ENCODE measurements around the gene OR4E2. TPM values are rescaled to one million over a fixed set of nuclear protein-coding genes. Genes with fewer than 3 reads are reported as not detected.
"Not testable (repeated sequence)": the region's sequence is repeated elsewhere in the genome, so short reads cannot be mapped to it uniquely, and the experiment has no call there.

Gene OR4E2
- not detected for polyA plus RNA-seq

DNA sequence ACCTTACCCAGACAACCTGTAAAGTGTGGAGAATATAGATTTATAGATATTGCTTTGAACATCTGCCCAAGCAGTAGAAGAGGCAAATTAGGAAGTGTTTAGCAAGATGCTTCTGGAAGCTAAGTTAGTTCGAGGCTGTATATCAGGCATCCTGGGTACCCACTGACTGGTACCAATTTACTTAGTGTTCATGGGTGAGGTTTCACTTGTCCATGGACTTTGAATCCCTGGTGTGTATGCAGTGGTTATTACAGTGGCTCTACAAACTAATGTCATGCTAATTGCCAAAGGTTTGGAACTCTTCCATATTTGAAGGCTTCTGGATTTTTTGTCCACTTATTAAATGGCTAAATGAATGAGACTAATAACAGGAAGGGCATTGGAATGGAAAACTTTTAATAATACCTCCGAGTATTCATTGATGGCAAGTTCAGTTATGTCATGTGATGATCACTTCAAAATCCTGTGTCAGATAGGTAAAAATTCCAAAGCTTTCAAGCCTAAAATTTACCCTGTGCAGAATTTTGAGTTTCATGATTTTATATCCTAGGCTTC, at the start of gene OR4E2:
TSS of gene OR4E2 (plus strand) at position 505 of the 555 bp plus-strand sequence. CDS start 11,248 bp downstream, outside the sequence.
- no peak within 1 kb of the TSS for H3K4me3 ChIP-seq (ENCODE audit: low read depth in 1 of 2, low read length in 2 of 2)
- no peaks in the 10 kb centered on the region for H3K27me3 ChIP-seq (ENCODE audit: control insufficient read depth in 1 of 2, insufficient read depth in 2 of 2, low read length in 2 of 2)
- no peaks in the 10 kb centered on the region for H3K36me3 ChIP-seq (ENCODE audit: control insufficient read depth in 2 of 2, insufficient read depth in 2 of 2, low read length in 1 of 2)
- H3K27ac ChIP-seq (ENCODE audit: low read depth in 2 of 2, low read length in 1 of 2): no peak within 1 kb of the TSS
- 66 to 72% methylated on average over 2 of the region's 2 CpGs for WGBS, 2 donors
- H3K9me3 ChIP-seq (ENCODE audit: control insufficient read depth in 2 of 2, insufficient read depth in 1 of 2, low read depth in 1 of 2, low read length in 1 of 2): no peaks in the 10 kb centered on the region
- no peaks in the 10 kb centered on the region for H3K4me1 ChIP-seq (ENCODE audit: control insufficient read depth in 2 of 2, insufficient read depth in 2 of 2, low read length in 1 of 2)

DNA sequence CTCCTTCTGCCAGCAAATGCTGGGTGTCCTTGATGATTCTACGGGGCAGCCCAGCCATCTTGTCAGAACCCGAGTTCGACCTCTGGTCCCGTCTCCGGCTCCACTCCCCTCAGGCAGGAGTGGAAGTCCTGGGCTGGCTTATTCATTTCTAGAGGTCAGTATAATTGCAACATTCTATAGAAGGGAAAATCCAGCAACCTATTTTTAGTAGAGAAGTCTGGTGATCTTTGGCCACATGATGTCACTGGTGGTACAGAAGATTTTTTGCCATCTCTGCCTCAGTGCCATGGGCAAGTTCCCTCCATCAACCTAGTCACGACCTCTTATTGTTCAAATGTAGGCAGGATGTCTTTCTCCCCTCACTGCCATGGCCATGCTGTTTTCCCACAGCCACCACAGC, 41.3 kb upstream of the OR4E2 start:
- Histone ChIP-seq H3K4me3 (ENCODE audit: low read depth in 1 of 2, low read length in 2 of 2) (no peak overlapping the region), H3K36me3 (ENCODE audit: control insufficient read depth in 2 of 2, insufficient read depth in 2 of 2, low read length in 1 of 2) (no peaks in the 10 kb centered on the region), H3K27me3 (ENCODE audit: control insufficient read depth in 1 of 2, insufficient read depth in 2 of 2, low read length in 2 of 2) (peaks cover 0 to 2% of the 10 kb centered on the region in 2 donors), H3K4me1 (ENCODE audit: control insufficient read depth in 2 of 2, insufficient read depth in 2 of 2, low read length in 1 of 2) (no peaks in the 10 kb centered on the region), H3K27ac (ENCODE audit: low read depth in 2 of 2, low read length in 1 of 2) (no peak overlapping the region), H3K9me3 (ENCODE audit: control insufficient read depth in 2 of 2, insufficient read depth in 1 of 2, low read depth in 1 of 2, low read length in 1 of 2) (no peaks in the 10 kb centered on the region)
- 81 to 83% methylated on average over 6 of the region's 6 CpGs for WGBS, 2 donors

- Histone ChIP-seq H3K27me3 (ENCODE audit: control insufficient read depth in 1 of 2, insufficient read depth in 2 of 2, low read length in 2 of 2) (peaks cover 0 to 2% of the 10 kb centered on the region in 2 donors), H3K36me3 (ENCODE audit: control insufficient read depth in 2 of 2, insufficient read depth in 2 of 2, low read length in 1 of 2) (no peaks in the 10 kb centered on the region), H3K27ac (ENCODE audit: low read depth in 2 of 2, low read length in 1 of 2) (no peak overlapping the region), H3K9me3 (ENCODE audit: control insufficient read depth in 2 of 2, insufficient read depth in 1 of 2, low read depth in 1 of 2, low read length in 1 of 2) (no peaks in the 10 kb centered on the region), H3K4me1 (ENCODE audit: control insufficient read depth in 2 of 2, insufficient read depth in 2 of 2, low read length in 1 of 2) (no peaks in the 10 kb centered on the region), H3K4me3 (ENCODE audit: low read depth in 1 of 2, low read length in 2 of 2) (no peak overlapping the region)
- WGBS, 2 donors: 40 to 41% methylated on average over 1 of the region's 1 CpG
These were observed 39.4 kb upstream of the OR4E2 start for GRCh38 chr14:21614240-21614639.

- Histone ChIP-seq H3K4me1 (ENCODE audit: control insufficient read depth in 2 of 2, insufficient read depth in 2 of 2, low read length in 1 of 2) (no peaks in the 10 kb centered on the region), H3K9me3 (ENCODE audit: control insufficient read depth in 2 of 2, insufficient read depth in 1 of 2, low read depth in 1 of 2, low read length in 1 of 2) (no peaks in the 10 kb centered on the region), H3K4me3 (ENCODE audit: low read depth in 1 of 2, low read length in 2 of 2) (no peak overlapping the region), H3K27ac (ENCODE audit: low read depth in 2 of 2, low read length in 1 of 2) (no peak overlapping the region), H3K36me3 (ENCODE audit: control insufficient read depth in 2 of 2, insufficient read depth in 2 of 2, low read length in 1 of 2) (no peaks in the 10 kb centered on the region), H3K27me3 (ENCODE audit: control insufficient read depth in 1 of 2, insufficient read depth in 2 of 2, low read length in 2 of 2) (peaks cover 0 to 2% of the 10 kb centered on the region in 2 donors)
- 75 to 78% methylated on average over 8 of the region's 8 CpGs for WGBS, 2 donors
These were observed 36.0 kb upstream of the OR4E2 start for GRCh38 chr14:21617614-21618013.

- H3K27me3 ChIP-seq (ENCODE audit: control insufficient read depth in 1 of 2, insufficient read depth in 2 of 2, low read length in 2 of 2): no peaks in the 10 kb centered on the region
- H3K4me1 ChIP-seq (ENCODE audit: control insufficient read depth in 2 of 2, insufficient read depth in 2 of 2, low read length in 1 of 2): no peaks in the 10 kb centered on the region
- H3K9me3 ChIP-seq (ENCODE audit: control insufficient read depth in 2 of 2, insufficient read depth in 1 of 2, low read depth in 1 of 2, low read length in 1 of 2): no peaks in the 10 kb centered on the region
- 58 to 65% methylated on average over 3 of the region's 3 CpGs for WGBS, 2 donors
- no peak overlapping the region for H3K4me3 ChIP-seq (ENCODE audit: low read depth in 1 of 2, low read length in 2 of 2)
- H3K36me3 ChIP-seq (ENCODE audit: control insufficient read depth in 2 of 2, insufficient read depth in 2 of 2, low read length in 1 of 2): no peaks in the 10 kb centered on the region
- peak overlapping the region; percentile 19 to 55 for H3K27ac ChIP-seq (ENCODE audit: low read depth in 2 of 2, low read length in 1 of 2)
These were observed 27.0 kb upstream of the OR4E2 start for GRCh38 chr14:21626491-21627230.

GRCh38 chr14:21630503-21630902, 23.1 kb upstream of the OR4E2 start:
- WGBS, 2 donors: 97 to 100% methylated on average over 1 of the region's 1 CpG
- H3K9me3 ChIP-seq (ENCODE audit: control insufficient read depth in 2 of 2, insufficient read depth in 1 of 2, low read depth in 1 of 2, low read length in 1 of 2); H3K36me3 ChIP-seq (ENCODE audit: control insufficient read depth in 2 of 2, insufficient read depth in 2 of 2, low read length in 1 of 2); H3K4me3 ChIP-seq (ENCODE audit: low read depth in 1 of 2, low read length in 2 of 2); H3K4me1 ChIP-seq (ENCODE audit: control insufficient read depth in 2 of 2, insufficient read depth in 2 of 2, low read length in 1 of 2); H3K27me3 ChIP-seq (ENCODE audit: control insufficient read depth in 1 of 2, insufficient read depth in 2 of 2, low read length in 2 of 2); H3K27ac ChIP-seq (ENCODE audit: low read depth in 2 of 2, low read length in 1 of 2): not testable (repeated sequence)

DNA sequence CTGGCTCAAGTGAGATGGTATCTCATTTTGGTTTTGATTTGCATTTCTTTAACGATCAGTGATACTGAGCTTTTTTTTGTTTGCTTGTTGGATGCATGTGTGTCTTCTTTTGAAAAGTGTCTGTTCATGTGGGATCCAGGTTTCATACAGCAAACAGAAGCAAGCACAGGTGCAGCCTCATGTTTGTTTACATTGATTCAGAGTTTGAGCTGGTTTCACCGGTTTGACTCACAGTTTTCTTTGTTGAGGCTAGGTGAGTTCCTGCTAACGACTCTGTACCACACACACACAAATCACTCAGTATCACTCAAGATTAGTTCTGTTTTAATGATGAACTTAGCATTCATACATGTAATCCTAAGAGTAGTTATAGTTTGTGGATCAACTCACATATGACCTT, 22.6 kb upstream of the OR4E2 start:
- Histone ChIP-seq H3K9me3 (ENCODE audit: control insufficient read depth in 2 of 2, insufficient read depth in 1 of 2, low read depth in 1 of 2, low read length in 1 of 2) (no peaks in the 10 kb centered on the region), H3K36me3 (ENCODE audit: control insufficient read depth in 2 of 2, insufficient read depth in 2 of 2, low read length in 1 of 2) (no peaks in the 10 kb centered on the region), H3K4me3 (ENCODE audit: low read depth in 1 of 2, low read length in 2 of 2) (no peak overlapping the region), H3K4me1 (ENCODE audit: control insufficient read depth in 2 of 2, insufficient read depth in 2 of 2, low read length in 1 of 2) (no peaks in the 10 kb centered on the region), H3K27ac (ENCODE audit: low read depth in 2 of 2, low read length in 1 of 2) (no peak overlapping the region), H3K27me3 (ENCODE audit: control insufficient read depth in 1 of 2, insufficient read depth in 2 of 2, low read length in 2 of 2) (no peaks in the 10 kb centered on the region)
- 19 to 23% methylated on average over 3 of the region's 3 CpGs for WGBS, 2 donors

DNA sequence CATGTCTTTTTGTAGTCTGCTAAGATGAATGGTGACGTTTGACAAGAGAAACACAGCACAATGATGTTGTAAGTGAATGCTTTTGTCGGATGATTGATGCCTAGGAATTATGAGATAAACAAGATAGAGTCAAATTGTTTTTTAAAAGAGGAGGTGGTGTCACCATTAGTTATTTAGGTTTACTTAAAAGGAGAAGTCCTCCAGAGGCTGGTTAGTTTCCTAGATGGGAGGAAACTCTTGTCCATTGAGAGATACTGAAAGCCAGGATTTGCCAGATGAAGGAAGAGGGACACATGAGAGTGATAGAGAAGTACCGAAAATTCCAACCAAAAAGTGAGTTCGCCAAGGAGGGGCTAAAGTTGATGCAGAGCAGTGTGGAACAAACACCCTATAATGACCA, 18.8 kb upstream of the OR4E2 start, which contains the start of gene OR10G2:
TSS of gene OR10G2 (minus strand) at position 101 of the 400 bp plus-strand sequence. CDS start at position 3, 98 bp downstream.
- Histone ChIP-seq H3K9me3 (ENCODE audit: control insufficient read depth in 2 of 2, insufficient read depth in 1 of 2, low read depth in 1 of 2, low read length in 1 of 2) (no peaks in the 10 kb centered on the region), H3K4me3 (ENCODE audit: low read depth in 1 of 2, low read length in 2 of 2) (no peak within 1 kb of the TSS), H3K27me3 (ENCODE audit: control insufficient read depth in 1 of 2, insufficient read depth in 2 of 2, low read length in 2 of 2) (no peaks in the 10 kb centered on the region), H3K27ac (ENCODE audit: low read depth in 2 of 2, low read length in 1 of 2) (no peak within 1 kb of the TSS), H3K36me3 (ENCODE audit: control insufficient read depth in 2 of 2, insufficient read depth in 2 of 2, low read length in 1 of 2) (no peaks in the 10 kb centered on the region), H3K4me1 (ENCODE audit: control insufficient read depth in 2 of 2, insufficient read depth in 2 of 2, low read length in 1 of 2) (no peaks in the 10 kb centered on the region)
- WGBS, 2 donors: 71 to 73% methylated on average over 4 of the region's 4 CpGs

- 45 to 53% methylated on average over 3 of the region's 3 CpGs for WGBS, 2 donors
- no peaks in the 10 kb centered on the region for H3K36me3 ChIP-seq (ENCODE audit: control insufficient read depth in 2 of 2, insufficient read depth in 2 of 2, low read length in 1 of 2)
These were observed 11.0 kb upstream of the OR4E2 start for GRCh38 chr14:21642683-21643082.

GRCh38 chr14:21643407-21643806, 10.2 kb upstream of the OR4E2 start:
- Histone ChIP-seq H3K36me3 (ENCODE audit: control insufficient read depth in 2 of 2, insufficient read depth in 2 of 2, low read length in 1 of 2) (no peaks in the 10 kb centered on the region), H3K27ac (ENCODE audit: low read depth in 2 of 2, low read length in 1 of 2) (no peak overlapping the region), H3K9me3 (ENCODE audit: control insufficient read depth in 2 of 2, insufficient read depth in 1 of 2, low read depth in 1 of 2, low read length in 1 of 2) (no peaks in the 10 kb centered on the region), H3K4me1 (ENCODE audit: control insufficient read depth in 2 of 2, insufficient read depth in 2 of 2, low read length in 1 of 2) (no peaks in the 10 kb centered on the region), H3K27me3 (ENCODE audit: control insufficient read depth in 1 of 2, insufficient read depth in 2 of 2, low read length in 2 of 2) (peaks cover 0 to 2% of the 10 kb centered on the region in 2 donors), H3K4me3 (ENCODE audit: low read depth in 1 of 2, low read length in 2 of 2) (no peak overlapping the region)
- WGBS, 2 donors: 67 to 68% methylated on average over 5 of the region's 5 CpGs

More at GRCh38 chr14:21642683-21643082, 11.0 kb upstream of the OR4E2 start:
- Histone ChIP-seq H3K27me3 (ENCODE audit: control insufficient read depth in 1 of 2, insufficient read depth in 2 of 2, low read length in 2 of 2) (peaks cover 0 to 2% of the 10 kb centered on the region in 2 donors), H3K9me3 (ENCODE audit: control insufficient read depth in 2 of 2, insufficient read depth in 1 of 2, low read depth in 1 of 2, low read length in 1 of 2) (no peaks in the 10 kb centered on the region), H3K27ac (ENCODE audit: low read depth in 2 of 2, low read length in 1 of 2) (no peak overlapping the region), H3K4me3 (ENCODE audit: low read depth in 1 of 2, low read length in 2 of 2) (no peak overlapping the region), H3K4me1 (ENCODE audit: control insufficient read depth in 2 of 2, insufficient read depth in 2 of 2, low read length in 1 of 2) (no peaks in the 10 kb centered on the region)

Data from esophagus (tissue), 2 donors.